PC-3 (cell line): ENCODE data around the gene GRK6. TPM values are rescaled to one million over a fixed set of nuclear protein-coding genes. Genes with fewer than 3 reads are reported as not detected.

Source experiments
- ATAC-seq: fragments of 200-7000 bp; cut with Tn5 transposase; 2 replicates; pipeline ENCODE4 v1.9.1; 2020; ENCODE audit warnings: mild to moderate bottlenecking, moderate library complexity
- BruUV-seq: library from RNA; stranded (reverse); fragments of 400-500 nt; replicated peaks from 2 replicates; lab custom pipeline; 2021; lab: Mats Ljungman, UMichigan
- CTCF ChIA-PET: fragments of 300-600 bp; sonication (Branson Sonifier 250); formaldehyde crosslinking; loops from one replicate; lab custom pipeline; 2022; ENCODE audit warnings: antibody characterized with exemption; lab: Charles Lee
- POLR2A ChIA-PET: fragments of 300-600 bp; sonication (Branson Sonifier 250); formaldehyde crosslinking; loops from one replicate; lab custom pipeline; 2022; ENCODE audit warnings: antibody characterized with exemption; ENCODE audit not compliant: unreplicated experiment; lab: Charles Lee
- DNase-seq: peaks from one replicate; pipeline ENCODE4 v3.0.0-alpha.2; 2015
- H2AFZ ChIP-seq: fragments of 300-600 bp; sonication (generic); 2 replicates; pipeline ENCODE4 v1.6.0; 2016; ENCODE audit warnings: antibody characterized with exemption, low read length
- H3F3A ChIP-seq: fragments of 300-600 bp; sonication (generic); one replicate; pipeline ENCODE4 v1.6.0; 2017; ENCODE audit warnings: antibody characterized with exemption, low read length, control low read depth, mild to moderate bottlenecking; ENCODE audit not compliant: unreplicated experiment
- H3K27ac ChIP-seq: fragments of 300-600 bp; sonication (generic); 2 replicates; pipeline ENCODE4 v1.5.1; 2016; ENCODE audit warnings: mild to moderate bottlenecking, low read length
- H3K27me3 ChIP-seq: fragments of 300-600 bp; sonication (generic); 2 replicates; pipeline ENCODE4 v1.6.1; 2016; ENCODE audit warnings: low read length, mixed read lengths
- H3K36me3 ChIP-seq: fragments of 300-600 bp; sonication (generic); 2 replicates; pipeline ENCODE4 v1.6.1; 2016; ENCODE audit warnings: low read depth, mixed run types, low read length, mixed read lengths
- H3K4me1 ChIP-seq: fragments of 300-600 bp; sonication (generic); 2 replicates; pipeline ENCODE4 v1.5.1; 2016; ENCODE audit warnings: low read length; ENCODE audit not compliant: insufficient read depth
- H3K4me2 ChIP-seq: fragments of 300-600 bp; sonication (generic); 2 replicates; pipeline ENCODE4 v1.6.0; 2016; ENCODE audit warnings: low read length
- H3K4me3 ChIP-seq: fragments of 300-600 bp; sonication (generic); 2 replicates; pipeline ENCODE4 v1.5.1; 2016; ENCODE audit warnings: mild to moderate bottlenecking, low read length, mixed read lengths
- H3K79me2 ChIP-seq: fragments of 300-600 bp; sonication (generic); 2 replicates; pipeline ENCODE4 v1.6.1; 2017; ENCODE audit warnings: low read length, mixed read lengths
- H3K9ac ChIP-seq: fragments of 300-600 bp; sonication (generic); 2 replicates; pipeline ENCODE4 v1.6.0; 2016; ENCODE audit warnings: mild to moderate bottlenecking, low read length
- H3K9me2 ChIP-seq: fragments of 300-600 bp; sonication (generic); replicated peaks from 2 replicates; pipeline ENCODE4 v1.6.1; 2016; ENCODE audit warnings: mixed run types, low read length, mixed read lengths
- H3K9me3 ChIP-seq: fragments of 300-600 bp; sonication (generic); 2 replicates; pipeline ENCODE4 v1.6.1; 2016; ENCODE audit warnings: low read length, mixed read lengths
- H4K20me1 ChIP-seq: fragments of 300-600 bp; sonication (generic); 2 replicates; pipeline ENCODE4 v1.6.1; 2016; ENCODE audit warnings: low read length, mixed read lengths
- CTCF ChIP-seq: fragments of 300-600 bp; sonication (generic); conservative IDR thresholded peaks from 2 replicates; pipeline ENCODE4 v1.5.1; 2017; ENCODE audit warnings: antibody characterized with exemption, low read depth, mild to moderate bottlenecking, low read length
- EZH2 ChIP-seq: fragments of 300-600 bp; sonication (generic); IDR thresholded peaks from one replicate; pipeline ENCODE4 v1.6.1; 2017; ENCODE audit warnings: antibody characterized with exemption, mild to moderate bottlenecking, low read length; ENCODE audit not compliant: unreplicated experiment
- EZH2phosphoT487 ChIP-seq: fragments of 300-600 bp; sonication (generic); IDR thresholded peaks from 2 replicates; pipeline ENCODE4 v1.6.1; 2018; ENCODE audit warnings: mild to moderate bottlenecking, antibody characterized with exemption, low read length, borderline replicate concordance
- intact Hi-C: fragments of 100-400 bp; cut with micrococcal nuclease; formaldehyde crosslinking; loops from 2 replicates; pipeline ENCODE4 v1.9.0; 2023
- total RNA-seq: library from RNA; depleted of rRNA; stranded (reverse); fragments of >200 nt; gene quantifications from 2 replicates; pipeline ENCODE4 v1.2.3, GENCODE V29; 2014

Gene GRK6
- total RNA-seq, 1 experiment from 2014 or later = 69.9 TPM

DNA sequence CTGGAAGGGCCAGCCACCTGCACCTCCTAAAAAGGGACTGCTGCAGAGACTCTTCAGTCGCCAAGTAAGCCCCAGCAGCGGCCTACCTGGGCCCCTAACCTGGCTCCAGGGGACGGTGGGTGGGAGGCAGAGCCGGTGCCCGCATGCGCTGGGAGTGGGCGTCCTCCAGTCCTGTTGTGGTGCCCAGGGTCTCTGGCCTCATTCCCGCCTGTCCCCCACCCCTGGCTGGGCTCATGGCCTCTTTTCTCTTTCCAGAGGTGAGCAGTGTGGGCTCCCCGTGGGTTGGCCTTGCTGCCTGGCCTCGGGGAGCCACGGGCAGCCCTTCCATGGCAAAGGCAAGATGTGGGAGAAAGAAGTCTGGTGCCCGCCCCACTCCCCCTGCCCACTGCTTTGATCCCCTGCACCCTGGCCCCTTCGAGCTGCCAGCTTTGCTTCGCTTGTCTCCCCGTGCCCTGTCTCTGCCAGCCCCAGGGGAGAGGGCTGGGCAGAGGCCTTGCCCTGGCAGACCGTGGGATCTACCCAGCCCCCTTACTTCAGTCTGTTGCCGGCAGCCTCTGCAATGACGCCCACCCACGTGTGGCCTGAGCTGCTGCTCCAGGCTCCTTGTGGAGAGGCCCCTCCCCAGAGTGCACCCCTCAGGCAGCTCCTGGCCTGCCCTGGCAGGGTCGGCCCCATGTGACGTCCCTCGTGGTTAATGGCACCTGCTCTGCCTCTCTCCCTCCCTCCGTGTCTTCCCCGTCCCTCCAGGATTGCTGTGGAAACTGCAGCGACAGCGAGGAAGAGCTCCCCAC, 14.7 kb downstream of the GRK6 start:
- H3K9ac ChIP-seq = no peak overlapping the region
- no peaks in the 10 kb centered on the region for H4K20me1 ChIP-seq
- no peak overlapping the region for H3K27ac ChIP-seq
- no peak overlapping the region for H2AFZ ChIP-seq
- ATAC-seq (no peak), DNase-seq (no peak)
- no peaks in the 10 kb centered on the region for H3K9me2 ChIP-seq
- no TSS peak for BruUV-seq
- no peak overlapping the region for H3K4me3 ChIP-seq
- H3K27me3 ChIP-seq = no peaks in the 10 kb centered on the region
- peaks cover 20% of the 10 kb centered on the region for H3K36me3 ChIP-seq
- intact Hi-C loops = no loop called here
- peaks cover 4% of the 10 kb centered on the region for H3F3A ChIP-seq
- ChIA-PET POLR2A (interaction anchor here (0.6 kb wide), 1 partner anchor 15 kb away, joined by 12 read pairs; the partner anchor contains the start of gene GRK6), CTCF (interaction anchor here (0.6 kb wide), 1 partner anchor 123 kb away, joined by 3 read pairs; no protein-coding TSS in a partner anchor)
- H3K4me1 ChIP-seq = peaks cover 6% of the 10 kb centered on the region
- H3K4me2 ChIP-seq = no peak overlapping the region
- H3K9me3 ChIP-seq = no peaks in the 10 kb centered on the region
- TF ChIP-seq EZH2 = no peak
- TF ChIP-seq EZH2phosphoT487 = no peak
- no peak for TF ChIP-seq CTCF
- peaks cover 25% of the 10 kb centered on the region for H3K79me2 ChIP-seq

DNA sequence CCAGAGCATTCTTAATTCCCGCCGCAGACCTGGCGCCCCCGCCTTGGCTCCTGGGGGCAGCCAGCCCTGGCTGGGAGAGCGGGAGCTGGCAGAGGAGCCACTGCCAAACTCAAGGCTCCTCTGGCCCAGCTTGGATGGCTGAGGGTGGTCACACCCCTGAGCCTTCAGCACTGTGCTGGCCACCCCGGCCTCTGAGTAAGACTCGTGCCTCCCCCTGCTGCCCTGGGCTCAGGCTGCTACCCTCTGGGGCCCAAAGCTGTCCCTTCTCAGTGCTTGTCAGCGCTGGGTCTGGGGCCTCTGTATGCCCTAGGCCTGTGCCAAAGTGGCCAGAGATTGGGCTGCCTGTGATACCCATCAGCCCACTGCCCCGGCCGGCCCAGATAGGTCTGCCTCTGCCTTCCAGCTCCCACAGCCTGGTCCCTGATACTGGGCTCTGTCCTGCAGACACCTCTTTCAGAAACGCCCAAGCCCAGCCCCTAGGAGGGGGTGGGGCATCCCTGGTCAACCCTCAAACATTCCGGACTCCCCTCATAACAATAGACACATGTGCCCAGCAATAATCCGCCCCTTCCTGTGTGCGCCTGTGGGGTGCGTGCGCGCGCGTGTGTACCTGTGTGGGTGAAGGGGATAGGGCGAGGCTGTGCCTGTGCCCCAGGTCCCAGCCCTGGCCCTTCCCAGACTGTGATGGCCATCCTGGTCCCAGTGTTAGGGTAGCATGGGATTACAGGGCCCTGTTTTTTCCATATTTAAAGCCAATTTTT, 15.8 kb downstream of the GRK6 start:
- TF ChIP-seq EZH2phosphoT487 (no peak), CTCF (no peak), EZH2 (no peak)
- Histone ChIP-seq H3K4me1 (peaks cover 8% of the 10 kb centered on the region), H3K9me2 (no peaks in the 10 kb centered on the region), H3K4me2 (no peak overlapping the region), H3K27ac (no peak overlapping the region), H3K9me3 (no peaks in the 10 kb centered on the region), H3K4me3 (no peak overlapping the region), H3K36me3 (peaks cover 18% of the 10 kb centered on the region), H3K79me2 (peaks cover 28% of the 10 kb centered on the region), H3K9ac (no peak overlapping the region), H3F3A (peaks cover 4% of the 10 kb centered on the region), H3K27me3 (no peaks in the 10 kb centered on the region), H4K20me1 (no peaks in the 10 kb centered on the region), H2AFZ (no peak overlapping the region)
- ChIA-PET CTCF (no interaction called here), POLR2A (interaction anchor here (0.6 kb wide), 1 partner anchor 16 kb away, joined by 12 read pairs; the partner anchor contains the start of gene GRK6)
- BruUV-seq = no TSS peak
- no peak for DNase-seq
- intact Hi-C loops = no loop called here
- ATAC-seq = no peak
